ENCODE data around the gene GGA3.
A peak's percentile ranks its signal among the peaks of the same experiment; 100 is the strongest.
"Not testable (repeated sequence)": the region's sequence is repeated elsewhere in the genome, so short reads cannot be mapped to it uniquely, and the experiment has no call there.

The GGA3 gene, protein sequence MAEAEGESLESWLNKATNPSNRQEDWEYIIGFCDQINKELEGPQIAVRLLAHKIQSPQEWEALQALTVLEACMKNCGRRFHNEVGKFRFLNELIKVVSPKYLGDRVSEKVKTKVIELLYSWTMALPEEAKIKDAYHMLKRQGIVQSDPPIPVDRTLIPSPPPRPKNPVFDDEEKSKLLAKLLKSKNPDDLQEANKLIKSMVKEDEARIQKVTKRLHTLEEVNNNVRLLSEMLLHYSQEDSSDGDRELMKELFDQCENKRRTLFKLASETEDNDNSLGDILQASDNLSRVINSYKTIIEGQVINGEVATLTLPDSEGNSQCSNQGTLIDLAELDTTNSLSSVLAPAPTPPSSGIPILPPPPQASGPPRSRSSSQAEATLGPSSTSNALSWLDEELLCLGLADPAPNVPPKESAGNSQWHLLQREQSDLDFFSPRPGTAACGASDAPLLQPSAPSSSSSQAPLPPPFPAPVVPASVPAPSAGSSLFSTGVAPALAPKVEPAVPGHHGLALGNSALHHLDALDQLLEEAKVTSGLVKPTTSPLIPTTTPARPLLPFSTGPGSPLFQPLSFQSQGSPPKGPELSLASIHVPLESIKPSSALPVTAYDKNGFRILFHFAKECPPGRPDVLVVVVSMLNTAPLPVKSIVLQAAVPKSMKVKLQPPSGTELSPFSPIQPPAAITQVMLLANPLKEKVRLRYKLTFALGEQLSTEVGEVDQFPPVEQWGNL

DNA sequence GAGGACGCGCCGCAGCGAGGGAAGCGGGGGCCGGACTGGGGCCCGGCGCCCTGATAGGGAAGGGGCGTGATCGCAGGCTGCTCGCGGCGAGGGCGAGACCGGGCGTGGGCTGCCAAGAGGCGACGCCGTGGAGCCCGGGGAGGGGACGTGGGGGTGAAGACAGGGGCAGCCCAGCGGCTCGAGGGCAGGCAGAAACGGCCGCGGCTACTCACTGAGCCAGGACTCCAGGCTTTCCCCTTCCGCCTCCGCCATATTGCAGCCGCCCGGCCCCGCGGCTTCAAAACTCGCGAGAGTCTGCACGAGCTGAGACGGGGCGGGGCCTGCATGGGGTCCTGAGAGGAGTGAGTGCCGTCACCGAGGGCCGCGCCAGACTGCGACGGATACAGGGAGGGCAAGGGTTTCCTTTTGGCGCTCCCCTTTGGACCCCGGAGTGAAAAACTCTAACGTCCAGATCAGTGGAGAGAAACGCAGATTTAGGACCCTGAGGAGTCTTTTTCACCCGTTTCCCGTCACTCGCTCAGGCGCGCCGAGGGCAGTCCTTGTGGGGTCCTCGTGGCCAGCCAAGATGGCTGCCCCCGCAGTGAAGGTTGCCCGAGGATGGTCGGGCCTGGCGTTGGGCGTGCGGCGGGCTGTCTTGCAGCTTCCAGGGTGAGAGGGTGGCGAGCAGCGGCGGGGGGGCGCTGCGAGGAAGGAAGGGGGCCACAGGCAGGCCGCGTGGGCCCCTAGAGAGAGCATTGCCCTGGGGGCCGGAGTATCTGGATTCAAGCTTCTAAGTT, at the start of gene GGA3, which contains the start of gene MRPS7:
Gene GGA3 (minus strand): TSS at position 271 of the 776 bp plus-strand sequence. CDS start 19 bp downstream, at position 252.
Gene MRPS7 (plus strand): TSS at position 544 of the 776 bp plus-strand sequence. CDS start 22 bp downstream, at position 566.
- peak; percentile 96 for DNase-seq

- DNase-seq = no peak
Observed at GRCh38 chr17:75308732-75309629, 47.6 kb upstream of the GGA3 start.

GRCh38 chr17:75307957-75308731, 46.7 kb upstream of the GGA3 start:
- DNase-seq = no peak

- DNase-seq = no peak
Observed at GRCh38 chr17:75301502-75302206, 40.2 kb upstream of the GGA3 start.

- DNase-seq = no peak
Observed at GRCh38 chr17:75301049-75301448, 39.6 kb upstream of the GGA3 start.

DNA sequence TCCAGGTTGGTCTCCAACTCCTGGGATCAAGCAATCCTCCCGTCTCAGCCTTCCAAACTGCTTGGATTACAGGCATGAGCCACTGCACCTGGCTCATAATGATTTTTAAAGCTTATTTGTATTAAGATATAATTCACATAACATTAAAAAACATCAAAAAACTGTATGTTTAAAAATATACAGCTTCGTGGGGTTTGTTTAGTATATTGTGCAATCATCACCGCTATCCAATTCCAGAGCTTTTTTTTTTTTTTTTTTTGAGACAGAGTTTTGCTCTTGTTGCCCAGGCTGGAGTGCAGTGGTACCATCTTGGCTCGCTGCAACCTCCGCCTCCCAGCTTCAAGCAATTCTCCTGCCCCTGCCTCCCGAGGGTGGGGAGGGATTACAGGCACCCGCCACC, 38.9 kb upstream of the GGA3 start:
- no peak for DNase-seq

DNA sequence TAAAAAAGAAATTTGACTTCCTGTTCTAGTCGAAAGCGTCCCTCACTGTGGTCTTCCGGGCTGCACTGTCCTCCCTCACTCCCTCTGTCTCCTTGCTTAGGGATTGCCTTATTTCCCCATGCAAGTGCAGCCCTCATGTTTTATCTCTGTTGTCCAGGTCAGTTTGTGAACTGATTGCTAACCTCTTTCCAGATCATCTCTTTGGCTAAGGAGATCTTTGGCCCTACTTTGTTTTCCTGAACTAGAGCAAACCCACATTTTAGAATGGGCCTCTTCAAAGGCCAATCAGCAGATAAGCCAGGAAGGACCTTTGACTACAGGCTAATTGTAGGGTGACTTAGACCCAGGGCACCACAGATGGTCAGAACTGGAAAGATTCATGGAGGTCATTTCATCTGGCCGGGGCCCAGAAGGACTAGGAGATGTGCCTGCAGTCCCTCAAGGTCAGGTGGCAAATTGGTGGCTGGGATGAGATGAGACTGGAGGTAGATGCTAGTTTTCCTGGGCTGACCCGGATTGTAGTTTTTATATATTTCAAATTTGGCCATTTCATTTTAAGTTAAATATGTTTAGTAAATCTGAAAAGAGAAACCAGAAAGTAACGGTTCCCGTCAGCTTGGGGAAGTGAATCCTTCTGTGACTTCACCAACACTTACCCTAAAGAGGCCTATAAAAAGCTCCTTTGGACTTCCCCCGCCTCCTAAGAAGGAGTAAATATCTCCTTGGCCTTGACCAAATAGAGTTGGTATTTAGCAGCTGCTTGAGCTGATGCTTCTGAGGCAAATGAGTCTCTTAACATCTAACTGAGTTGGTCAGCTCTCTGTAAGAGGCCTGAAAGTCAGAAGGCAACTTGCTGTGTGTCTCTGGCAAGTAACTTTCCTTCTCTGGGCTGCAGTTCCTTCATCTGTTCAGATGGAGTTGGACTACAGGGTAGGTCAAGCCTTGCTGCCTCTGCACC, 34.1 kb upstream of the GGA3 start:
- no peak for DNase-seq

- DNase-seq = not testable (repeated sequence)
Observed at GRCh38 chr17:75292810-75293448, 31.5 kb upstream of the GGA3 start.

GRCh38 chr17:75289832-75290337, 28.5 kb upstream of the GGA3 start:
- DNase-seq = no peak

DNA sequence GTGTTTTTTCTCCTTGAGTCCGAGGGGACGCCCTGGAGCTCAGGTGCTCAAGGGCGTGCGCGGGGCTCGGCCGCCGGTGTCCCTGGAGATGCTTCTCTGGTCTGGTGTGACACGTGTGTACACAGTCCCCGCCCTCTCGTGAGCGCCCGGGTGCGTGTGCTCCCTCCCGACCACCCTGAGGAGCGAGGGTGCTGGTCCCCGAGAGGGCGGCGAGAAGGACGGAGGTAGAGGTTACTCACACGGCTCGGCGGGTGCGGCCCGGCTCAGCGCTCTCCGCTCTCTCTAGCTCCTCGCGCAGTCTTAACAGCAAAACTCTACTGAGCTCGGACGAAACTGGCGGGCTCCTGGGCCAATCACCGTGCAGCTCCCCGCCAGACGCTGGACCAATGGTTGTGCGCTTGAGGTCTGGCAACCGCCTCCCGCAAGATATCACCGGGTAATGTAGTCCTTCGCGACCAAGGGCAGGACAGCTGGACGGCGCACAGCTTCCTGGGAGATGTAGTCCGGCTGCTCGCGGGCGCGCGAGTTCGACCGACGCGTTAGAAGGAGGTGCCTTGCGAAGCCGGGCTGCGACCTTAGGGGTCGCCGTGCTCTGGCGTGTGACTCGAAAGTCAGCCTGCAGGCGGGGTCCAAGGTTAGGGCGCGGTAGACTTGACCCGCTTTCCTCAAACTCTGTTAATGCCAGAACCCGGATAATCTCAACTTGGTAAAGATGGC, 27.9 kb upstream of the GGA3 start, which contains the start of gene SLC25A19:
Gene SLC25A19 (minus strand): TSS at position 319 of the 717 bp plus-strand sequence. CDS start 2,669 bp downstream, outside the sequence.
- peak; percentile 92 for DNase-seq

GRCh38 chr17:75288770-75289114, 27.3 kb upstream of the GGA3 start:
- no peak for DNase-seq

GRCh38 chr17:75288359-75288758, 27.0 kb upstream of the GGA3 start:
- DNase-seq = no peak

DNA sequence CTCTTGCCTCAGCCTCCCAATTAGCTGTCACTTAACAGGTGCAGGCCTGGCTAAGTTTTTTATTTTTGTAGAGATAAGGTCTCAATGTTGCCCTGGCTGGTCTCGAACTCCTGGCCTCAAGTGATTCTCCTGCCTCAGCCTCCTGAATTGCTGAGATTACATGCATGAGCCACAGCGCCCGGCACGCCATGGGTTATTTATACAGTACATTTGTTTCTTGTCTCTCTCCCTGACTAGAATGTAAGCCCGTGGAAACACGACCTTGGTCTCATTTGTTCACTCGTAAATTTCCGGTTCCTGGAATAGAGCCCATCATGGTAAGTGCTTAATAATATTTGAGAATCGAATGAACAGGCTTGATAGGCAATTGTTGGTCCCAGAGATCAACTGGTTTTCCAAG, 25.8 kb upstream of the GGA3 start:
- no peak for DNase-seq

DNA sequence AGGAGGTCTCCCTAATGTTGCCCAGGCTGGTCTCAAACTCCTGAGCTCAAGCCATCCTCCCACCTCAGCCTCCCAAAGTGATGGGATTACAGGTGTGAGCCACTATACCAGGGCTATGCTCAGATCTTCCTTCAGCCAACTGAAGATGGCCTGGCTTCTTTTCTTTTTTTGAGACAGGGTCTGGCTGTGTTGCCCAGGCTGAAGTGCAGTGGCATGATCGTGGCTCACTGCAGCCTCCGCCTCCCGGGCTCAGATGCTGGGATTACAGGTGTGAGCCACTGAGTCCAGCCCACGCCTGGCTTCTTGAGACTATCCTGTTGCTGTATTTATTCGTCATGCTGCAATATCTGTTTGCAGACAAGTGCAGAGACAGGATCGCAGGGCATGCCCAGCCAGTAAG, 23.7 kb upstream of the GGA3 start:
- DNase-seq = no peak

- not testable (repeated sequence) for DNase-seq
Observed at GRCh38 chr17:75280189-75280588, 18.8 kb upstream of the GGA3 start.

DNA sequence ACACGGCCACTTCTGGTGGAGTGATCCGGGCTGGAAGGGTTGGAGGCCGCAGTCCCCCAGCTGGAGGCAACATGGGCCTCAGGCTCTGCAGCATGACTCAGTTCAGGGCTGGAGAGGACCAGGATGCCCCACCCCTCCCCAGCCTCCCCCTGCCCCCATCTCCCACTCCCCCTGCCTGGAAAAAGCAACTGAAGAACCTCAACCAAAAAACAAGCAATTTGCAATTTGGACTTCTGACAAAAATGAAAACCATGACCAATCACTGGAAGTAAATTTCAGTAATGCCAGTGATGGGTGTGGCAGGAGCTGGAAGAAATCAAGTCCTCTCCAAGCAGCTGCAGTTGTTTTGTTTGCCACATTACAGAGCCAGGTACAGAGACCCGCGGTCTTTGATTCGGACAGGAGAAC, 16.3 kb upstream of the GGA3 start:
- DNase-seq = no peak

DNA sequence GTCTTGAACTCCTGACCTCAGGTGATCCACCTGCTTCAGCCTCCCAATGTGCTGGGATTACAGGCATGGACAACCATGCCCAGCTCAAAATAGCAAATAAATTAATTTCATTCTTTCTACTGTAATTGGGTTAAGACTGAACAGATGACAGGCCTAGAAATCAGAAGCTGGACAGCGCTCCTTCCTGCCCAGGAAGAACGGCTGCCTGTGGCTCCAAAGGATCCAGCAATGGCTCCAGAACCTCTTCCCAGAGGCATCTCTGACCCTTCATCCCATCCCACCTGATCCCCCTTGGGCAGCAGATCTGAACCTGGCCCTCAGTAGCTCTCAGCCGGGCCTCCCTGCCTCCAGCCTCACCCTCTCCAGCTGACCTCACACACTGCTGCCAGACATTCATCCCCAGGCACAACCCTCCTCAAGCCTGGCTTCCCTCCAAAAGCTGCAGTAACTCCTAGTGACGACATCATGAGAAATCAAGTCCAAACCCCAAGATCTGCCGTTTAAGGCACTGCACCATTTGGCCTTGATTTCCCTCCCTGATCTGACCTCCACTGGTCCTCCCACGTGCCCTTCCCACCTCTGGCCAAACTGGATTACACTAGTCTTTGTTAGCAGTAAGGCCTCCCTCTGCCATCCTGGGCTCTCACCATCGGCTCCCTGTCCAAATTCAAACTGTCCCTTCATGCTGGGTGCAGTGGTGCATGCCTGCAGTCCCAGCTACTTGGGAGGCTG, 12.7 kb upstream of the GGA3 start:
- no peak for DNase-seq

All from activated T-cell treated with anti-CD3 and anti-CD28 coated beads, Interleukin-2, amount 50 U/mL, for 1 hour (primary cell).